Transverse colon (tissue), 4 donors: Measurements from ENCODE around the gene ADAT1.

Experiments used
- POLR2A ChIP-seq: fragments of 450-650 bp; IDR thresholded peaks from one replicate; pipeline ENCODE4 v1.6.1; 2016; ENCODE audit warnings: antibody characterized with exemption, mild to moderate bottlenecking, moderate library complexity
- POLR2AphosphoS5 ChIP-seq, 3 donors: sonication (generic); formaldehyde crosslinking; IDR thresholded peaks; one replicate each; pipeline ENCODE4 v1.6.1; 2016; ENCODE audit warnings: antibody characterized with exemption in 3 of 3
- TF ChIP-seq, protein P1 (sequence below), 5 experiments: fragments of 200-600 bp in 3 of 5; fragments of 450-650 bp in 2 of 5; sonication (generic) in 3 of 5; IDR thresholded peaks; 1 replicate in 2 of 5; 2 replicates in 3 of 5; pipeline ENCODE4 v1.5.1; 2016 to 2017; ENCODE audit warnings: antibody characterized with exemption in 5 of 5, inconsistent platforms in 3 of 5, mild to moderate bottlenecking in 2 of 5, moderate library complexity in 1 of 5

- TF ChIP-seq POLR2A (no peak), POLR2AphosphoS5 (IDR thresholded peaks at IDR 0.05) (no peak)
- TF ChIP-seq, protein P1, sequence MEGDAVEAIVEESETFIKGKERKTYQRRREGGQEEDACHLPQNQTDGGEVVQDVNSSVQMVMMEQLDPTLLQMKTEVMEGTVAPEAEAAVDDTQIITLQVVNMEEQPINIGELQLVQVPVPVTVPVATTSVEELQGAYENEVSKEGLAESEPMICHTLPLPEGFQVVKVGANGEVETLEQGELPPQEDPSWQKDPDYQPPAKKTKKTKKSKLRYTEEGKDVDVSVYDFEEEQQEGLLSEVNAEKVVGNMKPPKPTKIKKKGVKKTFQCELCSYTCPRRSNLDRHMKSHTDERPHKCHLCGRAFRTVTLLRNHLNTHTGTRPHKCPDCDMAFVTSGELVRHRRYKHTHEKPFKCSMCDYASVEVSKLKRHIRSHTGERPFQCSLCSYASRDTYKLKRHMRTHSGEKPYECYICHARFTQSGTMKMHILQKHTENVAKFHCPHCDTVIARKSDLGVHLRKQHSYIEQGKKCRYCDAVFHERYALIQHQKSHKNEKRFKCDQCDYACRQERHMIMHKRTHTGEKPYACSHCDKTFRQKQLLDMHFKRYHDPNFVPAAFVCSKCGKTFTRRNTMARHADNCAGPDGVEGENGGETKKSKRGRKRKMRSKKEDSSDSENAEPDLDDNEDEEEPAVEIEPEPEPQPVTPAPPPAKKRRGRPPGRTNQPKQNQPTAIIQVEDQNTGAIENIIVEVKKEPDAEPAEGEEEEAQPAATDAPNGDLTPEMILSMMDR (IDR thresholded peaks at IDR 0.05) = peak; percentile 11 to 42 (median 18)
These were observed 2.0 kb downstream of the ADAT1 start for GRCh38 chr16:75621170-75621477.
